Measurements from ENCODE around the gene CLEC11A. TPM values are rescaled to one million over a fixed set of nuclear protein-coding genes. Genes with fewer than 3 reads are reported as not detected.

Gene CLEC11A
- polyA plus RNA-seq, 2 of the 4 experiments (the other 2 are of a cell fraction), result 1.5 to 6.2 TPM

- Histone ChIP-seq H3K27ac (no peak overlapping the region), H3K4me3 (no peak overlapping the region), H3K9me3 (no peaks in the 10 kb centered on the region), H3K4me1 (peaks cover 13% of the 10 kb centered on the region; the same call in 1 of the 3 replicates), H3K4me2 (peak overlapping the region; percentile 38; the same call in 2 of the 3 replicates)
- POLR2A ChIA-PET, result interaction anchor here (1.3 kb wide), 1 partner anchor 22 kb away, joined by 4 read pairs; no protein-coding TSS in a partner anchor
- CTCF ChIA-PET, result interaction anchor here (0.6 to 7.3 kb wide), 24 partner anchors 10 to 401 kb away, joined by 3 to 111 read pairs (median 6); partner anchors contain the start of genes CLEC11A and SHANK1
- peak; percentile 28 to 40; a peak in 4 of 6 replicates for ATAC-seq
- no peak for FAIRE-seq
- no peak for DNase-seq (ENCODE audit: low read depth in 1 of 2, low spot score in 1 of 2)
- WGBS (ENCODE audit: missing lambda C conversion rate), result 9% methylated on average over 24 of the region's 47 CpGs
- no peak for TF ChIP-seq EHMT2 (IDR thresholded peaks at IDR 0.05; ENCODE audit: low read depth)
- TF ChIP-seq GATA3 (IDR thresholded peaks at IDR 0.05; ENCODE audit: borderline replicate concordance), result no peak
- TF ChIP-seq CTCF (IDR thresholded peaks at IDR 0.05), result no peak
- TF ChIP-seq, protein P1, sequence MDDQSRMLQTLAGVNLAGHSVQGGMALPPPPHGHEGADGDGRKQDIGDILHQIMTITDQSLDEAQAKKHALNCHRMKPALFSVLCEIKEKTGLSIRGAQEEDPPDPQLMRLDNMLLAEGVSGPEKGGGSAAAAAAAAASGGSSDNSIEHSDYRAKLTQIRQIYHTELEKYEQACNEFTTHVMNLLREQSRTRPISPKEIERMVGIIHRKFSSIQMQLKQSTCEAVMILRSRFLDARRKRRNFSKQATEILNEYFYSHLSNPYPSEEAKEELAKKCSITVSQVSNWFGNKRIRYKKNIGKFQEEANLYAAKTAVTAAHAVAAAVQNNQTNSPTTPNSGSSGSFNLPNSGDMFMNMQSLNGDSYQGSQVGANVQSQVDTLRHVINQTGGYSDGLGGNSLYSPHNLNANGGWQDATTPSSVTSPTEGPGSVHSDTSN (IDR thresholded peaks at IDR 0.05), result no peak
- no peak for TF ChIP-seq RARB (CRISPR knock-in tag; IDR thresholded peaks at IDR 0.05)
- TF ChIP-seq, protein P2, sequence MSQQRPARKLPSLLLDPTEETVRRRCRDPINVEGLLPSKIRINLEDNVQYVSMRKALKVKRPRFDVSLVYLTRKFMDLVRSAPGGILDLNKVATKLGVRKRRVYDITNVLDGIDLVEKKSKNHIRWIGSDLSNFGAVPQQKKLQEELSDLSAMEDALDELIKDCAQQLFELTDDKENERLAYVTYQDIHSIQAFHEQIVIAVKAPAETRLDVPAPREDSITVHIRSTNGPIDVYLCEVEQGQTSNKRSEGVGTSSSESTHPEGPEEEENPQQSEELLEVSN (IDR thresholded peaks at IDR 0.05; ENCODE audit: borderline replicate concordance, low read depth), result no peak
- TF ChIP-seq NPAS2 (CRISPR knock-in tag; IDR thresholded peaks at IDR 0.05; ENCODE audit: borderline replicate concordance), result no peak
- TF ChIP-seq CBX8 (IDR thresholded peaks at IDR 0.05), result no peak
- TF ChIP-seq BHLHE40 (IDR thresholded peaks at IDR 0.05; ENCODE audit: low read depth, low read length), result no peak
- no peak for TF ChIP-seq RNF2 (IDR thresholded peaks at IDR 0.05; ENCODE audit: borderline replicate concordance, low read depth)
- TF ChIP-seq ATOH8 (CRISPR knock-in tag; IDR thresholded peaks at IDR 0.05; ENCODE audit: low read depth), result no peak
- no peak for TF ChIP-seq PHF8 (IDR thresholded peaks at IDR 0.05; ENCODE audit: borderline replicate concordance, low read depth)
- no peak for TF ChIP-seq JUN (IDR thresholded peaks at IDR 0.05)
- TF ChIP-seq POLR2AphosphoS2 (conservative IDR thresholded peaks at IDR 0.05; ENCODE audit: low read length), result no peak
- TF ChIP-seq HOXA7 (CRISPR knock-in tag; IDR thresholded peaks at IDR 0.05), result no peak
- TF ChIP-seq POLR2A (IDR thresholded peaks at IDR 0.05; ENCODE audit: low read length), result no peak
- TF ChIP-seq, protein P3, sequence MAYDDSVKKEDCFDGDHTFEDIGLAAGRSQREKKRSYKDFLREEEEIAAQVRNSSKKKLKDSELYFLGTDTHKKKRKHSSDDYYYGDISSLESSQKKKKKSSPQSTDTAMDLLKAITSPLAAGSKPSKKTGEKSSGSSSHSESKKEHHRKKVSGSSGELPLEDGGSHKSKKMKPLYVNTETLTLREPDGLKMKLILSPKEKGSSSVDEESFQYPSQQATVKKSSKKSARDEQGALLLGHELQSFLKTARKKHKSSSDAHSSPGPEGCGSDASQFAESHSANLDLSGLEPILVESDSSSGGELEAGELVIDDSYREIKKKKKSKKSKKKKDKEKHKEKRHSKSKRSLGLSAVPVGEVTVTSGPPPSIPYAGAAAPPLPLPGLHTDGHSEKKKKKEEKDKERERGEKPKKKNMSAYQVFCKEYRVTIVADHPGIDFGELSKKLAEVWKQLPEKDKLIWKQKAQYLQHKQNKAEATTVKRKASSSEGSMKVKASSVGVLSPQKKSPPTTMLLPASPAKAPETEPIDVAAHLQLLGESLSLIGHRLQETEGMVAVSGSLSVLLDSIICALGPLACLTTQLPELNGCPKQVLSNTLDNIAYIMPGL (CRISPR knock-in tag; IDR thresholded peaks at IDR 0.05; ENCODE audit: borderline replicate concordance), result no peak
Observed at GRCh38 chr19:50702871-50703829, 20.0 kb upstream of the CLEC11A start.
